Measurements from ENCODE around the gene RALGAPB.
A peak's percentile ranks its signal among the peaks of the same experiment; 100 is the strongest.
"Not testable (repeated sequence)": the region's sequence is repeated elsewhere in the genome, so short reads cannot be mapped to it uniquely, and the experiment has no call there.

The RALGAPB gene

GRCh38 chr20:38589967-38590675, 117.5 kb downstream of the RALGAPB start (continued):
- TF ChIP-seq ZSCAN4 (tag by site-specific recombination; IDR thresholded peaks at IDR 0.05) (peak; percentile 98), ZNF175 (tag by site-specific recombination; IDR thresholded peaks at IDR 0.05) (peak; percentile 6; the same call in 1 of the 2 replicates), MEIS1 (CRISPR knock-in tag; IDR thresholded peaks at IDR 0.05; ENCODE audit: borderline replicate concordance) (no peak), ZNF473 (tag by site-specific recombination; IDR thresholded peaks at IDR 0.05) (0 out of 2 replicates have a peak, but pooled peaks have one; percentile 50), BCL11B (tag by site-specific recombination; IDR thresholded peaks at IDR 0.05; ENCODE audit: low read depth) (no peak), ZNF670 (tag by site-specific recombination; IDR thresholded peaks at IDR 0.05; ENCODE audit: low read depth) (0 out of 2 replicates have a peak, but pooled peaks have one; percentile 12), ZNF768 (tag by site-specific recombination; IDR thresholded peaks at IDR 0.05) (no peak)

DNA sequence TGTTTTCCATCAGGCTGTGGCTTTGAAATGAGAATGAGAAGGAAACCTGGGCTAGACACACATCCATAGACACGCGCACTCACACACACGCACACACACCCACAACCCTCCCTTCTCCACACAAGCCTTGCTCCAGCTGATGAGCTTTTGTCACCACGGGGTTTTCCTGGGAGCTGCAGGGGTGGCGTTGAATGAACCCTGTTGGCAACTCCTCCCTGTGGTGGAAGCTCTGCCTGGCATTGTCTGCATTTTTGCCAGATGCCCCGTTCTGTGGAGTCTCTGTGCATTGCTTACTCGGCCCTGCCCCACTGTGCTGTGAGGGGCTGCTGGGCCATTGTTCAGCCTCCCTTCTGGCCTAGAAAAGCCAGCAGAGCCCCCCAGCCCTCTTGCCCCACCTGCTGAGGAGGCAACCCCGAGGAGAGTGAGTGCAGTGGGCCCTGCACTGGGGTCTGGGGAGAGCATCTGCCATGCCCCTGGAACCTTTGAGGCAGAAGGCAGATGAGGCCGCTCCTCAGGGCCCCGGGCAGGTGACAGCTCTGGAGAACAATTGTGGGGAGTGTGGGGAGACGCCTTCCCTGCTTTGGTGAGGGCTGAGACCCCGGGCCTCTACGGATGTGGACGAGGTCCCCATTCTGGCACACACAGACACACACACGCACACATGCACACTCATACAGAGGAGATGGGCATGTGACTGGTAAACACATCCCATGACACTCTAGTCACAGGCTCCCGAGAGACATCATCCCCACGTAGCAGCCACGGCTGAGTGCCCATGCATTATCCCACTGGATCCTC, 118.2 kb downstream of the RALGAPB start:
- CTCF ChIA-PET: no interaction called here
- Histone ChIP-seq H3K36me3 (ENCODE audit: control insufficient read depth in 2 of 2, insufficient read depth in 1 of 2, low read length in 2 of 2) (no peaks in the 10 kb centered on the region), H3K4me1 (ENCODE audit: control insufficient read depth, insufficient read depth, low read length) (no peaks in the 10 kb centered on the region), H3K9me3 (ENCODE audit: control insufficient read depth, insufficient read depth, low read depth, low read length) (no peaks in the 10 kb centered on the region), H3K27ac (ENCODE audit: extremely low read depth, low read depth, low read length) (no peak overlapping the region), H3K4me3 (ENCODE audit: low read depth, low read length) (no peak overlapping the region)
- no peak for TF ChIP-seq ZNF544 (tag by site-specific recombination; IDR thresholded peaks at IDR 0.05)
- peak; percentile 28; the same call in 1 of the 2 replicates for TF ChIP-seq ZIC2 (tag by site-specific recombination; IDR thresholded peaks at IDR 0.05)
- TF ChIP-seq, protein P1, sequence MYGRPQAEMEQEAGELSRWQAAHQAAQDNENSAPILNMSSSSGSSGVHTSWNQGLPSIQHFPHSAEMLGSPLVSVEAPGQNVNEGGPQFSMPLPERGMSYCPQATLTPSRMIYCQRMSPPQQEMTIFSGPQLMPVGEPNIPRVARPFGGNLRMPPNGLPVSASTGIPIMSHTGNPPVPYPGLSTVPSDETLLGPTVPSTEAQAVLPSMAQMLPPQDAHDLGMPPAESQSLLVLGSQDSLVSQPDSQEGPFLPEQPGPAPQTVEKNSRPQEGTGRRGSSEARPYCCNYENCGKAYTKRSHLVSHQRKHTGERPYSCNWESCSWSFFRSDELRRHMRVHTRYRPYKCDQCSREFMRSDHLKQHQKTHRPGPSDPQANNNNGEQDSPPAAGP (tag by site-specific recombination; IDR thresholded peaks at IDR 0.05): no peak
- POLR2A ChIA-PET: no interaction called here

GRCh38 chr20:38591474-38592410, 119.1 kb downstream of the RALGAPB start:
- ChIA-PET CTCF (no interaction called here), POLR2A (no interaction called here)
- TF ChIP-seq HOXC10 (CRISPR knock-in tag; IDR thresholded peaks at IDR 0.05) (no peak), ZSCAN16 (tag by site-specific recombination; IDR thresholded peaks at IDR 0.05) (no peak), ZNF623 (tag by site-specific recombination; IDR thresholded peaks at IDR 0.05) (no peak), ZNF335 (tag by site-specific recombination; conservative IDR thresholded peaks at IDR 0.05) (no peak), MZF1 (tag by site-specific recombination; IDR thresholded peaks at IDR 0.05; ENCODE audit: borderline replicate concordance) (no peak)
- Histone ChIP-seq H3K4me1 (ENCODE audit: control insufficient read depth, insufficient read depth, low read length) (no peaks in the 10 kb centered on the region), H3K9me3 (ENCODE audit: control insufficient read depth, insufficient read depth, low read depth, low read length) (no peaks in the 10 kb centered on the region), H3K27ac (ENCODE audit: extremely low read depth, low read depth, low read length) (no peak overlapping the region), H3K4me3 (ENCODE audit: low read depth, low read length) (no peak overlapping the region), H3K36me3 (ENCODE audit: control insufficient read depth in 2 of 2, insufficient read depth in 1 of 2, low read length in 2 of 2) (no peaks in the 10 kb centered on the region)

- CTCF ChIA-PET; H3K36me3 ChIP-seq (ENCODE audit: control insufficient read depth in 2 of 2, insufficient read depth in 1 of 2, low read length in 2 of 2); H3K4me1 ChIP-seq (ENCODE audit: control insufficient read depth, insufficient read depth, low read length); H3K4me3 ChIP-seq (ENCODE audit: low read depth, low read length); H3K27ac ChIP-seq (ENCODE audit: extremely low read depth, low read depth, low read length); POLR2A ChIA-PET; H3K9me3 ChIP-seq (ENCODE audit: control insufficient read depth, insufficient read depth, low read depth, low read length): not testable (repeated sequence)
Measured at GRCh38 chr20:38592411-38592790, 119.8 kb downstream of the RALGAPB start.

DNA sequence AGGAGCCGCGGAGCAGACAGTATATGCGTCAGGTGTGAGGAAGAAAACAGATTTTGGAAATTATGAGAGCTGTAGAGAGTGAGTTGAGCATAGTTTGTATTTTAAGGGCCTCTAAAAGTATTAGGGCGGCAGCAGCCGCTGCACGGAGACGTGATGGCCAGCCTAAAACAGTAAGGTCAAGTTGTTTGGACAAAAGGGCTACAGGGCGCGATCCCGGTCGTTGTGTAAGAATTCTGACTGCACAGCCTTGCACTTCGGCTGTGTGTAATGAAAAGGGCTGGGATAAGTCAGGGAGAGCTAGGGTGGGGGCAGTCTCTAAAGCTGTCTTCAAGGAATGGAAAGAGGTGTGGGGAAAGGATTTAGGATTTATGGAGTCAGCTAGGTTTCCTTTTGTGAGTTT, 121.6 kb downstream of the RALGAPB start:
- H3K36me3 ChIP-seq (ENCODE audit: control insufficient read depth in 2 of 2, insufficient read depth in 1 of 2, low read length in 2 of 2); POLR2A ChIA-PET; CTCF ChIA-PET; H3K4me3 ChIP-seq (ENCODE audit: low read depth, low read length); H3K4me1 ChIP-seq (ENCODE audit: control insufficient read depth, insufficient read depth, low read length); H3K27ac ChIP-seq (ENCODE audit: extremely low read depth, low read depth, low read length); H3K9me3 ChIP-seq (ENCODE audit: control insufficient read depth, insufficient read depth, low read depth, low read length): not testable (repeated sequence)

- H3K36me3 ChIP-seq (ENCODE audit: control insufficient read depth in 2 of 2, insufficient read depth in 1 of 2, low read length in 2 of 2); H3K4me1 ChIP-seq (ENCODE audit: control insufficient read depth, insufficient read depth, low read length); H3K9me3 ChIP-seq (ENCODE audit: control insufficient read depth, insufficient read depth, low read depth, low read length); CTCF ChIA-PET; H3K27ac ChIP-seq (ENCODE audit: extremely low read depth, low read depth, low read length); H3K4me3 ChIP-seq (ENCODE audit: low read depth, low read length); POLR2A ChIA-PET: not testable (repeated sequence)
Measured at GRCh38 chr20:38595886-38596285, 123.2 kb downstream of the RALGAPB start.

Data from HEK293 (cell line).